ENCODE data around the gene NOTCH3. TPM values are rescaled to one million over a fixed set of nuclear protein-coding genes. Genes with fewer than 3 reads are reported as not detected.

Gene NOTCH3
- total and polyA plus RNA-seq, 3 experiments from 2014 or later: 0.04 TPM; not detected in 2

DNA sequence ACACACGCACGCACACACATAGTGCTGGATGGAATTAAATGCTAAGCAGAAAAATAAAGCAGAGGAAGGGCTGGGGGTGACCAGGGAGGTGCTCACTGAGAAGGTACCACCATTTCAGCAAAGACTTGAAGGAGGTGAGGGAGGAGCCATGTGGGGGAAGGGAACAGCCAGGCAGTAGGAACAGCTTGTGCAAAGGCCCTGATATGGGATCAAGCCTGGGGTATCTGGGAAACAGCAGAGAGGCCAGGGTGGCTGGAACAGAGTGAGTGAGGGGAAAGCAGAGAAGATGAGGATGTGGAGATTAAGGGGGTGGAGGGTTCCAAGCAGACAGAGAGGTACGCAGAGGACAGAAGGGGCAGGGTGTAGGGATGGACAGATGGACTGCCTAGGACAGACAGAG lies 25.2 kb downstream of the NOTCH3 start:
- no peak overlapping the region for H3K27ac ChIP-seq (ENCODE audit: low read depth, low read length)
- no peaks in the 10 kb centered on the region for H3K9me3 Mint-ChIP-seq
- no peaks in the 10 kb centered on the region for H3K36me3 Mint-ChIP-seq
- peaks cover 8 to 14% of the 10 kb centered on the region in 2 donors for H3K27me3 Mint-ChIP-seq
- no peak overlapping the region for H3K4me3 ChIP-seq (ENCODE audit: low read length)
- peaks cover 4% of the 10 kb centered on the region for H3K4me1 ChIP-seq (ENCODE audit: insufficient read depth, low read length)
- H3K9me3 ChIP-seq (ENCODE audit: low read length): no peaks in the 10 kb centered on the region
- H3K27me3 ChIP-seq (ENCODE audit: insufficient read depth, low read length, poor library complexity, severe bottlenecking): no peaks in the 10 kb centered on the region
- H3K36me3 ChIP-seq (ENCODE audit: insufficient read depth, low read length): no peaks in the 10 kb centered on the region
- H3K4me1 Mint-ChIP-seq: peaks cover 4 to 5% (median 5%) of the 10 kb centered on the region in 3 donors
- peak overlapping the region in 1 of 7 donors; percentile 5 for H3K4me3 Mint-ChIP-seq
- no peak overlapping the region for H3K27ac Mint-ChIP-seq
- CTCF ChIA-PET: interaction anchor here (1.9 to 2.1 kb wide), 2 partner anchors 245 to 385 kb away, joined by 10 to 14 read pairs; partner anchors contain the start of gene AKAP8L
- no peak for DNase-seq
- POLR2A ChIA-PET: no interaction called here

DNA sequence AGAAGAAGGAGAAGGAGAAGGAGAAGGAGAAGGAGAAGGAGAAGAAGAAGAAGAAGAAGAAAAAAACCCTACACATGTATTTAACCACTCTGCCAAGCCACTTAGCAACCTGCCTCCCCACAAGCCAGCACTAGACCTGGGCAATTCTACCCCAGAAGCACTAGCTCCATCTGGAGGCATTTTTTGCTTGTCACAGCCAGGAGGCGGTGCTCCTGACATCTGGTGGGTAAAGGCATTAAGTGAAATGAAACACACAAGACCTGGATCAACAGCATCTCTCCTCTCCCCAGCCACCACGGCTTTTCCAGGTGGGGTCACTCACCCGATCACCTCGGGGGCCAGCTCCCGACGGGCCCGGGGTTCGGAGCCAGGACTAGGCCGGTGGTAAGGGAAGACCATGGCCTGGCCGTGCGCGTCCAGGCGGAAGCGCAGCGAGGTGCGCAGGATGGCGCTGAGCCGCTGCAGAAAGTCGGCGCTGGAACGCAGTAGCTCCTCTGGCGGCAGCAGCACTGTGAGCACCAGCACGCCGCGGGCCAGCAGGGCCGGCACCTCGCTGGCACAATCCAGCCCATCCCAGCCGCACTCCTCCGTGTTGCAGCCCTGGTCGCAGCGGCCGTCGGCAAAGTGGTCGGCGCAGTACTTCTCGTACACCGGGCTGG lies 26.9 kb downstream of the NOTCH3 start:
- Histone ChIP-seq H3K9me3 (ENCODE audit: low read length) (no peaks in the 10 kb centered on the region), H3K27ac (ENCODE audit: low read depth, low read length) (no peak overlapping the region), H3K27me3 (ENCODE audit: insufficient read depth, low read length, poor library complexity, severe bottlenecking) (no peaks in the 10 kb centered on the region), H3K4me3 (ENCODE audit: low read length) (no peak overlapping the region), H3K4me1 (ENCODE audit: insufficient read depth, low read length) (peaks cover 4% of the 10 kb centered on the region), H3K36me3 (ENCODE audit: insufficient read depth, low read length) (no peaks in the 10 kb centered on the region)
- no peak overlapping the region for H3K4me3 Mint-ChIP-seq
- ChIA-PET CTCF (interaction anchor here (0.8 to 1.1 kb wide), 2 partner anchors 245 to 382 kb away, joined by 3 to 4 read pairs; partner anchors contain the start of gene AKAP8L), POLR2A (no interaction called here)
- no peak for DNase-seq
- no peak overlapping the region for H3K27ac Mint-ChIP-seq
- peaks cover 4 to 5% (median 5%) of the 10 kb centered on the region in 3 donors for H3K4me1 Mint-ChIP-seq
- no peaks in the 10 kb centered on the region for H3K36me3 Mint-ChIP-seq
- peaks cover 8 to 14% of the 10 kb centered on the region in 2 donors for H3K27me3 Mint-ChIP-seq
- no peaks in the 10 kb centered on the region for H3K9me3 Mint-ChIP-seq

DNA sequence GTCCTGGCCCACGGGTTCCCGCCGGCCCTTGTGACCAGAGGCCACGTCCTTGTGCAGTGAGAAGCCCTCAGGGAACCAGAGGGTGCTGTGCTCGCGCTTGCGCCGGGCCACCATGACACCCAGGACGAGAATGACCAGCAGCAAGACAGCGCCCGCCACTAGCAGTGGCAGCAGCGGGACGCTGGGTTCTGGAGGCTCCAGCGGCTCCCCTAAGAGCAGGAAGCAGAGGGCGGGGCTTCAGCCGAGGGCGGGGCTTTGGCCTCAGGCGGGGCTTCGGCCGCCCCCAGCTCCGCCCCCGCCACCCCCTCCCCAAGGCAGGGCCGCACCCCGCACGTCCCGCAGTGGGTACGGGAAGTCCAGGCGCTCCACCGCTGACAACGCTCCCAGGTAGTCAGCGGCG lies 30.4 kb downstream of the NOTCH3 start:
- Mint-ChIP-seq H3K27me3 (peaks cover 2 to 8% of the 10 kb centered on the region in 2 donors), H3K9me3 (peaks cover 0 to 12% (median 7%) of the 10 kb centered on the region in 5 donors), H3K4me3 (no peak overlapping the region)

DNA sequence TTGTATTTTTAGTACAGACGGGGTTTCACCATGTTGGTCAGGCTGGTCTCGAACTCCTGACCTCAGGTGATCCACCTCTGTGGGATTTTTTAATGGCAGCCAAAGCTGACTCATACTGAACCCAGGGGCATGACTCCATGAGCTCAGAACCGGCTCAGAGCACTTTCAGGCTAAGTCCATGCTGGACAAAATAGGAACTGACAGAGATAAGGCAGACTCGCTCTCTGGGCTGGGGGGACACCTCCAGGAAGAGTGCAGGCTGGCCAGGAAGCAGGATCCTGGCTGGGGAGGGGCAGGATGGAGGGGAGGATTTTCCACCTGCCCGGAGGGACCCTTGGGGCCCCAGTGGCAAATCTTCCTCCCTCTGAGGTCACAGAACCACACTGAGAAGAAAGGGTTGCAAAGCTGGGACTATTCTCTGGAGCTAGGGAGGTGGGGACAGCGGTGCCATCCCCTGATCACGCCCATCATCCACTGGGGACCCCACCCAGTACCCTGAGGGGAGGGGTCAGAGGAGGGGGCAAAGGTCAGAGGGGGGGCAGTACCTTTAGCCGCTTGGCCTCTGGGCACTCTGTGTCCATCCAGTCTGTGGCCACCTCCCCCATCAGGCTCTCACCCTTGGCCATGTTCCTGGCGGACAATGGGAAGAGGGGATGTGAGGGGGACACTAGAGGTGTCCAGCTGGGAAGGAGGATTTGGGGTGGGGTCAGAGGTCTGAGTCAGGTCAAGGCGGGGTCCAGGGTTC lies 31.1 kb downstream of the NOTCH3 start:
- H3K4me3 Mint-ChIP-seq: no peak overlapping the region
- CTCF ChIA-PET: no interaction called here

More for the DNA sequence above, 30.4 kb downstream of the NOTCH3 start:
- H3K27ac ChIP-seq (ENCODE audit: low read depth, low read length): no peak overlapping the region
- Mint-ChIP-seq H3K36me3 (no peaks in the 10 kb centered on the region), H3K4me1 (no peaks in the 10 kb centered on the region), H3K27ac (no peak overlapping the region)
- no peaks in the 10 kb centered on the region for H3K9me3 ChIP-seq (ENCODE audit: low read length)
- no peaks in the 10 kb centered on the region for H3K27me3 ChIP-seq (ENCODE audit: insufficient read depth, low read length, poor library complexity, severe bottlenecking)
- H3K36me3 ChIP-seq (ENCODE audit: insufficient read depth, low read length): no peaks in the 10 kb centered on the region
- POLR2A ChIA-PET: no interaction called here
- DNase-seq: no peak
- H3K4me3 ChIP-seq (ENCODE audit: low read length): no peak overlapping the region
- CTCF ChIA-PET: no interaction called here
- no peaks in the 10 kb centered on the region for H3K4me1 ChIP-seq (ENCODE audit: insufficient read depth, low read length)

DNA sequence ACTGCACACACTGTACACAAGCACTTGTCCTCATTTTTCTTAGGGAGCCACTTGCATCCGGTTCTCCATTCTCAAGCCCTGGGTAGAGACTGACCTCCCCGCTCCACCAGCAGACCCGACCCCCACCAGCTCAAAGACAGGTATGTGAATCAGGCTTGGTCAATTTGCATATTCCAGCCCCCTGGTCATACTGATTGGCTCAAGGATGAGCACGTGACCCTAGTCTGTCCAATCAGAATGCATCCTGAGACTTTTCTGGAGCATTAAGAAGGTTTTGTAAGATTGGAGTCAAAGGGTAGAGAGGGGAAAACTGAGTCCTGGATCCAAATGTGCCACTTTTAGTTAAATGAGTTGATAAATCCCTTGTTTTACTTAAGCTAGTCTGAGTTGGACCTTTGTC lies 34.1 kb downstream of the NOTCH3 start:
- ChIA-PET CTCF (no interaction called here), POLR2A (no interaction called here)
- H3K4me1 ChIP-seq (ENCODE audit: insufficient read depth, low read length): no peaks in the 10 kb centered on the region
- Mint-ChIP-seq H3K4me1 (no peaks in the 10 kb centered on the region), H3K27me3 (peaks cover 3 to 4% of the 10 kb centered on the region in 2 donors), H3K4me3 (no peak overlapping the region), H3K27ac (no peak overlapping the region), H3K9me3 (peaks cover 2 to 21% (median 13%) of the 10 kb centered on the region in 5 donors), H3K36me3 (no peaks in the 10 kb centered on the region)
- DNase-seq: no peak
- H3K9me3 ChIP-seq (ENCODE audit: low read length): peaks cover 6% of the 10 kb centered on the region
- no peaks in the 10 kb centered on the region for H3K27me3 ChIP-seq (ENCODE audit: insufficient read depth, low read length, poor library complexity, severe bottlenecking)
- H3K4me3 ChIP-seq (ENCODE audit: low read length): no peak overlapping the region
- H3K27ac ChIP-seq (ENCODE audit: low read depth, low read length): no peak overlapping the region
- H3K36me3 ChIP-seq (ENCODE audit: insufficient read depth, low read length): no peaks in the 10 kb centered on the region

More for the DNA sequence above, 31.1 kb downstream of the NOTCH3 start:
- Histone ChIP-seq H3K4me3 (ENCODE audit: low read length) (no peak overlapping the region), H3K4me1 (ENCODE audit: insufficient read depth, low read length) (no peaks in the 10 kb centered on the region), H3K36me3 (ENCODE audit: insufficient read depth, low read length) (no peaks in the 10 kb centered on the region), H3K27ac (ENCODE audit: low read depth, low read length) (no peak overlapping the region), H3K9me3 (ENCODE audit: low read length) (peaks cover 6% of the 10 kb centered on the region), H3K27me3 (ENCODE audit: insufficient read depth, low read length, poor library complexity, severe bottlenecking) (no peaks in the 10 kb centered on the region)
- no peak for DNase-seq
- H3K27ac Mint-ChIP-seq: no peak overlapping the region
- H3K4me1 Mint-ChIP-seq: no peaks in the 10 kb centered on the region
- H3K36me3 Mint-ChIP-seq: no peaks in the 10 kb centered on the region
- POLR2A ChIA-PET: no interaction called here
- peaks cover 4 to 8% of the 10 kb centered on the region in 2 donors for H3K27me3 Mint-ChIP-seq
- peaks cover 0 to 19% (median 13%) of the 10 kb centered on the region in 5 donors for H3K9me3 Mint-ChIP-seq

DNA sequence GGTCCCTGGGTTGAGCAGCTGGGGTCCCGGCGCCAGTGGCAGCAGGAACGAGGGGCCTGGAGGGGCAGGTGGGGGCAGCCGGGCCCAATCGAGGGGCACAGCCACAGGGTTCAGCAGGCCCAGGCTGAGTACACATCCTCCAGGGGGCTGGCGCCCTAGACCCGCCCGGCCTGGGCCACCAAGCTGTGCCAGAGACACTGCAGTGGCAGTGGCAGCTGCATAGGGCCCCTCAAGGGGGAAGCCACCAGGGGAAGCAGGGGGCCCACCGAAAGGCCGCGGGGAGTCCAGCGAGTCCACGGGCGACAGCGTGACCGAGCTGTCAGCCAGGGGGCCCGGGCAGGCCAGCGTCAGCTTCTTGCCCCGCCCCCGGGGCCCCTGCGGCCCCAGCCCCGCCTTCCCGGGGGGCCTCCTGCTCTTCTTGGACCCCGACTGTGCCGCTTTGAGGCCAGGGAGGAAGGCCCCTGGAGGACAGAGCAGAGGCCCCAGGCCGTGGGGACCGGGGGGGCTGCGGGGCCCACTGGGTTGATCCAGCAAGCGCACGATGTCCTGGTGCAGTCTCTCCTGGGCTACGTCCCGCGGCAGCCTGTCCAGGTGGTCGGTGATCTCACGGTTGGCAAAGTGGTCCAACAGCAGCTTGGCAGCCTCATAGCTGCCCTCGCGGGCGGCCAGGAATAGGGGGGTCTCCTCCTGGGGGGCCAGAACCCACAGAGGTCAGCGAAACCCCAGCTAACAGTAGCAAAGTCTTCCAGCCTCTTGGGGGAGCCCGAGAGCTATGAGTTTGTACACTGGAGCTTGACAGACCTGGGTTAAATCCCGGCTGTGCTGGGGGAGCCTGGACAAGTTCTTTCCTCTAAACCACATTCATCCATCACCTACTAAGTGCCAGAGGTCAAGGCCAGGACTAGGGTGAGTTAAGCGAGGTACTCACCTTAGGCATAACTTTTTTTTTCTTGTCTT lies 39.5 kb downstream of the NOTCH3 start:
- POLR2A ChIA-PET: no interaction called here

DNA sequence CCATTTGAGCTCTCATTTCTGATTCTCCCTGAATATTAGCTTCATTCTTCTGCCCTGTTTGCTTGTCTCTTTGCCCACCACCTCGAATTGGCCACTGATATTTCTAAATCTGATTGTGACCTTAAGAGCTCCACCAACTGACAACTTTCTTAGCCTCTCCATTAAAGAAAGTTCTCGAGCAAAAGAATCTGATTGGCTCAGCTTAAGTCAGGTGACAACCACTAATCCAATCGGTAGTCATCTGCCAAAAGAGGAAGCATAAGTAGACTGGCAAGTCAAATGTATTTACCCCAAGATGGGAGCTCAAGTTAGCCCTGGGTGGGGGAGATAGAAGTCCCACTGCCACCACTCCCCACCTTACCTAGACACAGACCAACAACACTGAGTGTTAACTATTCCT lies 41.5 kb downstream of the NOTCH3 start:
- Histone ChIP-seq H3K4me3 (ENCODE audit: low read length) (no peak overlapping the region), H3K4me1 (ENCODE audit: insufficient read depth, low read length) (no peaks in the 10 kb centered on the region), H3K27me3 (ENCODE audit: insufficient read depth, low read length, poor library complexity, severe bottlenecking) (no peaks in the 10 kb centered on the region), H3K9me3 (ENCODE audit: low read length) (no peaks in the 10 kb centered on the region), H3K36me3 (ENCODE audit: insufficient read depth, low read length) (no peaks in the 10 kb centered on the region), H3K27ac (ENCODE audit: low read depth, low read length) (no peak overlapping the region)
- H3K9me3 Mint-ChIP-seq: peaks cover 0 to 5% (median 2%) of the 10 kb centered on the region in 5 donors
- no peaks in the 10 kb centered on the region for H3K4me1 Mint-ChIP-seq
- ChIA-PET CTCF (interaction anchor here (1.0 kb wide), 1 partner anchor 67 kb away, joined by 3 read pairs; no protein-coding TSS in a partner anchor), POLR2A (no interaction called here)
- DNase-seq: no peak
- H3K27ac Mint-ChIP-seq: no peak overlapping the region
- H3K36me3 Mint-ChIP-seq: peaks cover 0 to 2% (median 0%) of the 10 kb centered on the region in 3 donors
- no peak overlapping the region for H3K4me3 Mint-ChIP-seq
- peaks cover 6 to 26% of the 10 kb centered on the region in 2 donors for H3K27me3 Mint-ChIP-seq

More for the DNA sequence above, 39.5 kb downstream of the NOTCH3 start:
- CTCF ChIA-PET: no interaction called here
- Mint-ChIP-seq H3K27ac (no peak overlapping the region), H3K4me1 (no peaks in the 10 kb centered on the region), H3K9me3 (peaks cover 0 to 19% (median 13%) of the 10 kb centered on the region in 5 donors), H3K4me3 (no peak overlapping the region), H3K36me3 (no peaks in the 10 kb centered on the region), H3K27me3 (peaks cover 4 to 14% of the 10 kb centered on the region in 2 donors)
- Histone ChIP-seq H3K27ac (ENCODE audit: low read depth, low read length) (no peak overlapping the region), H3K4me3 (ENCODE audit: low read length) (no peak overlapping the region), H3K27me3 (ENCODE audit: insufficient read depth, low read length, poor library complexity, severe bottlenecking) (no peaks in the 10 kb centered on the region), H3K9me3 (ENCODE audit: low read length) (peaks cover 6% of the 10 kb centered on the region), H3K36me3 (ENCODE audit: insufficient read depth, low read length) (no peaks in the 10 kb centered on the region), H3K4me1 (ENCODE audit: insufficient read depth, low read length) (no peaks in the 10 kb centered on the region)
- DNase-seq: no peak

Data from CD8-positive, alpha-beta memory T cell (primary cell).